Endothelial cell of umbilical vein (primary cell): ENCODE results near the gene AMPD1. TPM values are rescaled to one million over a fixed set of nuclear protein-coding genes. Genes with fewer than 3 reads are reported as not detected.

ENCODE experiments used
- BruUV-seq: library from RNA; stranded (reverse); fragments of 400-500 nt; replicated peaks from 2 replicates; lab custom pipeline; 2021; lab: Mats Ljungman, UMichigan
- CTCF ChIA-PET: fragments of 300-600, 350-600 bp; sonication (Branson Sonifier 250); formaldehyde crosslinking; loops from one replicate; lab custom pipeline; 2021; ENCODE audit warnings: antibody characterized with exemption, inconsistent platforms; lab: Charles Lee
- POLR2A ChIA-PET: fragments of 300-600, 350-600 bp; sonication (Branson Sonifier 250); formaldehyde crosslinking; loops from one replicate; lab custom pipeline; 2021; ENCODE audit warnings: antibody characterized with exemption, inconsistent platforms; lab: Charles Lee
- DNase-seq: peaks from one replicate; pipeline ENCODE4 v3.0.0-alpha.2; 2011; ENCODE audit warnings: low read depth, low spot score
- FAIRE-seq: peaks from 2 replicates; lab custom pipeline; 2011; peaks lifted over from hg19 to GRCh38; lab: Jason Lieb, UNC
- H2AFZ ChIP-seq: 2 replicates; pipeline ENCODE4 v1.6.0; 2012; ENCODE audit warnings: low read depth, low read length, control low read depth, inconsistent platforms
- H3K27ac ChIP-seq: 2 replicates; pipeline ENCODE4 v1.5.1; 2011; ENCODE audit warnings: low read depth, mild to moderate bottlenecking, control low read depth, low read length, moderate library complexity; ENCODE audit not compliant: insufficient read depth
- H3K27me3 ChIP-seq, 2 experiments: 2 replicates each; pipeline versions ENCODE4 v1.6.0 to v1.6.1; 2011; ENCODE audit warnings: low read length in 2 of 2, mixed read lengths in 1 of 2; ENCODE audit not compliant: control insufficient read depth in 2 of 2, insufficient read depth in 2 of 2
- H3K36me3 ChIP-seq, 2 experiments: 2 replicates in 1 of 2; 3 replicates in 1 of 2; pipeline ENCODE4 v1.5.1; 2011; ENCODE audit warnings: low read length in 2 of 2, mild to moderate bottlenecking in 1 of 2, moderate library complexity in 1 of 2; ENCODE audit not compliant: control insufficient read depth in 2 of 2, insufficient read depth in 2 of 2; ENCODE audit errors: extremely low read depth in 1 of 2
- H3K4me1 ChIP-seq: 3 replicates; pipeline ENCODE4 v1.5.1; 2011; ENCODE audit warnings: mild to moderate bottlenecking, low read length; ENCODE audit not compliant: control insufficient read depth, insufficient read depth; ENCODE audit errors: extremely low read depth
- H3K4me2 ChIP-seq: 2 replicates; pipeline ENCODE4 v1.6.1; 2011; ENCODE audit warnings: low read length, control low read depth, mixed read lengths; ENCODE audit not compliant: insufficient read depth
- H3K4me3 ChIP-seq, 3 experiments: fragments of 200-600 bp in 1 of 3; sonication (generic), shearing (Covaris generic) in 1 of 3; replicated peaks in 1 of 3; 2 replicates each; pipeline ENCODE4 v1.5.1; 2011 to 2016; ENCODE audit warnings: control low read depth in 3 of 3, low read length in 3 of 3, mild to moderate bottlenecking in 2 of 3, inconsistent platforms in 1 of 3, low read depth in 1 of 3, moderate library complexity in 1 of 3; ENCODE audit not compliant: insufficient read depth in 1 of 3
- H3K79me2 ChIP-seq: 2 replicates; pipeline ENCODE4 v1.6.0; 2012; ENCODE audit warnings: low read length, inconsistent platforms; ENCODE audit not compliant: control insufficient read depth, insufficient read depth
- H3K9ac ChIP-seq: replicated peaks from 2 replicates; pipeline ENCODE3; 2011; ENCODE audit warnings: low read length, control low read depth; ENCODE audit not compliant: insufficient read depth; ENCODE audit errors: extremely low read depth
- H3K9me1 ChIP-seq: replicated peaks from 3 replicates; pipeline ENCODE4 v1.6.0; 2011; ENCODE audit warnings: mild to moderate bottlenecking, low read length; ENCODE audit not compliant: control insufficient read depth, insufficient read depth; ENCODE audit errors: extremely low read depth
- H3K9me3 ChIP-seq: replicated peaks from 2 replicates; pipeline ENCODE4 v1.5.1; 2012; ENCODE audit warnings: low read length, inconsistent platforms; ENCODE audit not compliant: control insufficient read depth, insufficient read depth
- H4K20me1 ChIP-seq: replicated peaks from 2 replicates; pipeline ENCODE3; 2011; ENCODE audit warnings: mild to moderate bottlenecking, low read length; ENCODE audit not compliant: control insufficient read depth, insufficient read depth; ENCODE audit errors: extremely low read depth
- CTCF ChIP-seq, 2 donors: IDR thresholded peaks; 1 replicate in 1 of 2; 2 replicates in 1 of 2; pipeline ENCODE4 v1.5.1; 2011; ENCODE audit warnings: low read length in 2 of 2, mild to moderate bottlenecking in 2 of 2, moderate library complexity in 2 of 2, control low read depth in 1 of 2, inconsistent platforms in 1 of 2, low read depth in 1 of 2; ENCODE audit not compliant: insufficient read depth in 1 of 2; ENCODE audit errors: extremely low read depth in 1 of 2
- EZH2 ChIP-seq: IDR thresholded peaks from 2 replicates; pipeline ENCODE4 v1.6.1; 2012; ENCODE audit warnings: borderline replicate concordance, low read depth, mild to moderate bottlenecking, moderate library complexity, low read length, inconsistent platforms; ENCODE audit not compliant: severe bottlenecking
- FOS ChIP-seq: IDR thresholded peaks from 2 replicates; pipeline ENCODE4 v1.6.1; 2011; ENCODE audit warnings: mild to moderate bottlenecking, low read length, moderate library complexity, borderline replicate concordance; ENCODE audit not compliant: insufficient read depth
- GATA2 ChIP-seq: IDR thresholded peaks from 2 replicates; pipeline ENCODE4 v1.7.0; 2011; ENCODE audit warnings: low read depth, mild to moderate bottlenecking, moderate library complexity, mixed read lengths, low read length; ENCODE audit not compliant: insufficient read length, insufficient read depth
- JUN ChIP-seq: IDR thresholded peaks from 2 replicates; pipeline ENCODE4 v1.6.1; 2011; ENCODE audit warnings: borderline replicate concordance, low read depth; ENCODE audit not compliant: insufficient read length, insufficient read depth
- MYC ChIP-seq: IDR thresholded peaks from one replicate; pipeline ENCODE4 v1.6.1; 2011; ENCODE audit warnings: mild to moderate bottlenecking, low read depth, low read length
- POLR2A ChIP-seq: IDR thresholded peaks from 2 replicates; pipeline ENCODE4 v1.6.1; 2012; ENCODE audit warnings: low read depth, mild to moderate bottlenecking, control low read depth, low read length
- POLR2AphosphoS5 ChIP-seq: IDR thresholded peaks from 2 replicates; pipeline ENCODE4 v1.6.1; 2012; ENCODE audit warnings: low read depth, mild to moderate bottlenecking, control low read depth, low read length, moderate library complexity; ENCODE audit not compliant: insufficient read depth
- dilution Hi-C: fragments of 300-500 bp; cut with MboI; formaldehyde crosslinking; loops from one replicate; pipeline ENCODE4 v1.15.0; 2019; ENCODE audit warnings: low sequenced_read_pairs; ENCODE audit not compliant: extremely low pct_ligation_motif_present
- intact Hi-C: fragments of 100-400 bp; cut with micrococcal nuclease; formaldehyde crosslinking; loops from one replicate; pipeline ENCODE4 v1.10.0; 2022
- polyA plus RNA-seq, 4 experiments: library from polyadenylated mRNA; depleted of rRNA in 3 of 4; stranded (reverse) in 3 of 4; unstranded in 1 of 4; fragments of >200 nt; gene quantifications; 2 replicates each; pipeline versions ENCODE4 v1.2.1 to v1.2.3, GENCODE V29; 2011 to 2012; ENCODE audit warnings: missing spikeins in 1 of 4
- total RNA-seq: library from RNA; stranded (reverse); gene quantifications from 2 replicates; pipeline ENCODE4 v1.2.3, GENCODE V29; 2021
- TF ChIP-seq, protein P1 (sequence below): IDR thresholded peaks from 2 replicates; pipeline ENCODE4 v1.6.1; 2011; ENCODE audit not compliant: insufficient read depth, insufficient read length

AMPD1 gene
- total and polyA plus RNA-seq, 2 donors (not counting 3 experiments of a cell fraction or from before 2014, with no cell fraction given), result not detected

DNA sequence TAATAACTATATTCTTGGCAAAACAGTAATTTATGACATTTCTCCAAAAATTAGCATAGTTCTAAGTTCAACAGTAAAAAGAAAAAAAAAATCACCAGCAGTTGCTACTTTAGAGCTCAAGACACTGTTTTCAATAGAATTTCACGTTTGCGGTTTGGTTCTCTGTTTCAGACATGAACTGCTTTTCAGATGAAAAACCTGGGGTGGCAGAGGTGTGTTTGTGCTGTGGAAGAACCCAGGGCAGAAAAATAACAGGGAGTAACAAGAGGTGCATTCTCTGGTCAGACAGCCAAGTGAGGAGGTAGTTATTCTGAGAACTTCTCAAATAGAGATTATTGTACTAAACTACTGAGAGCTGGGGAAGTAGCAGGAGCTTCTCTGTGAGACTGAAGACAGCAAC is 12.3 kb upstream of the AMPD1 start:
- peaks cover 18 to 38% of the 10 kb centered on the region in 2 experiments for H3K36me3 ChIP-seq
- no peak overlapping the region for H2AFZ ChIP-seq
- H3K4me3 ChIP-seq, result no peak overlapping the region
- DNase-seq (no peak), FAIRE-seq (no peak)
- no peaks in the 10 kb centered on the region for H3K27me3 ChIP-seq
- ChIA-PET POLR2A (no interaction called here), CTCF (no interaction called here)
- H3K4me2 ChIP-seq, result no peak overlapping the region
- H3K79me2 ChIP-seq, result peaks cover 9% of the 10 kb centered on the region
- H3K9ac ChIP-seq, result no peak overlapping the region
- dilution Hi-C loops, result no loop called here
- H3K4me1 ChIP-seq, result no peaks in the 10 kb centered on the region
- BruUV-seq, result TSS peak; percentile 2
- TF ChIP-seq POLR2A (no peak), JUN (no peak), MYC (no peak), POLR2AphosphoS5 (no peak), CTCF (IDR thresholded peaks at IDR 0.05; ENCODE audit: extremely low read depth in 1 of 2, insufficient read depth in 1 of 2, low read depth in 1 of 2, low read length in 2 of 2) (no peak), GATA2 (no peak), FOS (no peak), EZH2 (no peak)
- TF ChIP-seq, protein P1, sequence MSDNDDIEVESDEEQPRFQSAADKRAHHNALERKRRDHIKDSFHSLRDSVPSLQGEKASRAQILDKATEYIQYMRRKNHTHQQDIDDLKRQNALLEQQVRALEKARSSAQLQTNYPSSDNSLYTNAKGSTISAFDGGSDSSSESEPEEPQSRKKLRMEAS, result no peak
- no peak overlapping the region for H3K27ac ChIP-seq
- intact Hi-C loops, result no loop called here
- no peaks in the 10 kb centered on the region for H3K9me1 ChIP-seq
- H3K9me3 ChIP-seq, result no peaks in the 10 kb centered on the region
- H4K20me1 ChIP-seq, result no peaks in the 10 kb centered on the region
